GM12878 (cell line): Measurements from ENCODE around the gene CSMD2. TPM values are rescaled to one million over a fixed set of nuclear protein-coding genes. Genes with fewer than 3 reads are reported as not detected.

ENCODE experiments used
- ATAC-seq: fragments of 200-7000 bp; cut with Tn5 transposase; 3 replicates; pipeline ENCODE4 v1.9.1; 2020; ENCODE audit warnings: mild to moderate bottlenecking, moderate library complexity
- BruUV-seq: library from RNA; stranded (reverse); fragments of 400-500 nt; replicated peaks from 2 replicates; lab custom pipeline; 2021; lab: Mats Ljungman, UMichigan
- CTCF ChIA-PET: fragments of 300-600 bp; sonication (Branson Sonifier 250); formaldehyde crosslinking; extraction: SDS; loops from one replicate; lab custom pipeline; 2021; ENCODE audit warnings: inconsistent platforms; lab: Yijun Ruan, JAX
- POLR2A ChIA-PET: fragments of 350-600 bp; formaldehyde crosslinking; extraction: SDS; loops from one replicate; lab custom pipeline; 2021; ENCODE audit warnings: inconsistent platforms; lab: Charles Lee
- RAD21 ChIA-PET: fragments of 300-600 bp; sonication (Branson Sonifier 250); formaldehyde crosslinking; loops from one replicate; lab custom pipeline; 2023; ENCODE audit warnings: antibody characterized with exemption; ENCODE audit not compliant: unreplicated experiment; lab: Charles Lee
- SMC1A ChIA-PET: fragments of 300-600 bp; sonication (Branson Sonifier 250); formaldehyde crosslinking; loops from one replicate; lab custom pipeline; 2023; ENCODE audit not compliant: unreplicated experiment, uncharacterized antibody; lab: Charles Lee
- DNase-seq: peaks from one replicate; pipeline ENCODE4 v3.0.0-alpha.2; 2011; ENCODE audit warnings: low read depth, low spot score
- FAIRE-seq: peaks from 3 replicates; lab custom pipeline; 2011; peaks lifted over from hg19 to GRCh38; lab: Jason Lieb, UNC
- H2AFZ ChIP-seq: 2 replicates; pipeline ENCODE4 v1.6.0; 2011; ENCODE audit warnings: low read depth, low read length, control low read depth; ENCODE audit not compliant: control insufficient read depth
- H3K27ac ChIP-seq: 2 replicates; pipeline ENCODE4 v1.5.1; 2011; ENCODE audit warnings: control low read depth; ENCODE audit not compliant: control insufficient read depth, insufficient read depth
- H3K27me3 ChIP-seq, 2 experiments: replicated peaks in 1 of 2; 2 replicates each; pipeline versions ENCODE4 v1.6.0 to v1.6.1; 2011; ENCODE audit warnings: low read length in 1 of 2; ENCODE audit not compliant: control insufficient read depth in 2 of 2, insufficient read depth in 2 of 2
- H3K36me3 ChIP-seq, 2 experiments: 2 replicates each; pipeline ENCODE4 v1.5.1; 2011; ENCODE audit warnings: low read length in 1 of 2; ENCODE audit not compliant: control insufficient read depth in 2 of 2, insufficient read depth in 2 of 2
- H3K4me1 ChIP-seq: 2 replicates; pipeline ENCODE4 v1.6.1; 2011; ENCODE audit warnings: mild to moderate bottlenecking, low read length, moderate library complexity, mixed read lengths; ENCODE audit not compliant: control insufficient read depth, insufficient read depth
- H3K4me2 ChIP-seq: 2 replicates; pipeline ENCODE4 v1.6.0; 2011; ENCODE audit warnings: control low read depth; ENCODE audit not compliant: control insufficient read depth, insufficient read depth
- H3K4me3 ChIP-seq: fragments of 200-600 bp; sonication (generic); 2 replicates; pipeline ENCODE4 v1.5.1; 2016
- H3K79me2 ChIP-seq: 2 replicates; pipeline ENCODE4 v1.6.0; 2011; ENCODE audit warnings: low read length; ENCODE audit not compliant: control insufficient read depth, insufficient read depth
- H3K9ac ChIP-seq: 2 replicates; pipeline ENCODE4 v1.8.0; 2011; ENCODE audit warnings: low read length, control low read depth, mixed read lengths; ENCODE audit not compliant: control insufficient read depth, insufficient read depth
- H3K9me3 ChIP-seq: replicated peaks from 3 replicates; pipeline ENCODE4 v1.5.1; 2011; ENCODE audit warnings: mild to moderate bottlenecking, low read length; ENCODE audit not compliant: control insufficient read depth, insufficient read depth
- H4K20me1 ChIP-seq: 2 replicates; pipeline ENCODE4 v1.6.0; 2011; ENCODE audit not compliant: control insufficient read depth, insufficient read depth
- BMI1 ChIP-seq: fragments of 450-650 bp; IDR thresholded peaks from 2 replicates; pipeline ENCODE4 v1.6.1; 2016; ENCODE audit warnings: mild to moderate bottlenecking, moderate library complexity, borderline replicate concordance
- CEBPB ChIP-seq, 2 experiments: fragments of 150-350 bp in 1 of 2; IDR thresholded peaks; 2 replicates each; pipeline ENCODE4 v1.6.1; 2012 to 2014; ENCODE audit warnings: low read depth in 2 of 2, low read length in 2 of 2, borderline replicate concordance in 1 of 2, inconsistent platforms in 1 of 2
- CHD4 ChIP-seq: fragments of 200-600 bp; sonication (generic); IDR thresholded peaks from 2 replicates; pipeline ENCODE4 v1.6.1; 2016; ENCODE audit warnings: mild to moderate bottlenecking
- KLF5 ChIP-seq: fragments of 450-650 bp; IDR thresholded peaks from 2 replicates; pipeline ENCODE4 v1.6.1; 2014; ENCODE audit warnings: mild to moderate bottlenecking; ENCODE audit not compliant: partially characterized antibody
- MTA2 ChIP-seq: fragments of 450-650 bp; IDR thresholded peaks from 2 replicates; pipeline ENCODE4 v1.6.1; 2016; ENCODE audit warnings: low read depth, mild to moderate bottlenecking, moderate library complexity
- NFYA ChIP-seq: IDR thresholded peaks from 2 replicates; pipeline ENCODE4 v1.6.1; 2011; ENCODE audit warnings: low read depth, mild to moderate bottlenecking, low read length, improper control_type of control experiment, borderline replicate concordance
- NR2C1 ChIP-seq: fragments of 450-650 bp; IDR thresholded peaks from 2 replicates; pipeline ENCODE4 v1.6.1; 2017; ENCODE audit warnings: antibody characterized with exemption, mild to moderate bottlenecking, moderate library complexity
- SPI1 ChIP-seq: IDR thresholded peaks from 2 replicates; pipeline ENCODE4 v1.6.1; 2011; ENCODE audit warnings: low read depth, mild to moderate bottlenecking, low read length, moderate library complexity, borderline replicate concordance; ENCODE audit not compliant: insufficient read depth
- TARDBP ChIP-seq: IDR thresholded peaks from 2 replicates; pipeline ENCODE4 v1.6.1; 2016; ENCODE audit warnings: borderline replicate concordance
- ZBTB4 ChIP-seq: fragments of 450-650 bp; formaldehyde crosslinking; IDR thresholded peaks from 2 replicates; pipeline ENCODE4 v1.4.0; 2022; ENCODE audit warnings: mild to moderate bottlenecking, moderate library complexity
- WGBS: methylation state at CpG from one replicate; pipeline ENCODE4 v1.1.6; 2016; ENCODE audit warnings: low lambda C conversion rate; ENCODE audit not compliant: insufficient replicate concordance, insufficient coverage; ENCODE audit errors: missing lambda C conversion rate; 5-methylcytosine and 5-hydroxymethylcytosine counted together
- in situ Hi-C: fragments of 300-500 bp; cut with MboI; formaldehyde crosslinking; loops from 9 replicates; pipeline ENCODE4 v1.14.3; 2018; ENCODE audit warnings: mixed read lengths
- intact Hi-C: fragments of 100-400 bp; cut with micrococcal nuclease; formaldehyde crosslinking; loops from one replicate; pipeline ENCODE4 v1.14.2; 2022; ENCODE audit not compliant: unreplicated experiment
- polyA plus RNA-seq, 11 experiments: library from polyadenylated mRNA; depleted of rRNA in 4 of 11; unstranded in 6 of 11; stranded (reverse) in 5 of 11; fragments of >200 nt; fragmentation: Nextera tagmentation in 4 of 11; fragmentation: Illumina TruSeq in 1 of 11; extraction: Ambion mirVana in 4 of 11; extraction: Trizol in 1 of 11; gene quantifications; 1 replicate in 1 of 11; 2 replicates in 10 of 11; pipeline versions ENCODE4 v1.2.1 to v1.2.3, GENCODE V29; 2011 to 2016; ENCODE audit warnings: inconsistent platforms in 2 of 11, missing spikeins in 2 of 11, low read depth in 1 of 11
- total RNA-seq, 4 experiments: library from RNA; depleted of rRNA in 3 of 4; stranded (reverse); fragments of >200 nt in 3 of 4; fragmentation: Illumina TruSeq in 1 of 4; extraction: Trizol in 1 of 4; gene quantifications; 2 replicates each; pipeline versions ENCODE4 v1.2.1 to v1.2.3, GENCODE V29; 2013 to 2021
- TF ChIP-seq, protein P1 (sequence below): IDR thresholded peaks from 2 replicates; pipeline ENCODE4 v1.6.1; 2012; ENCODE audit warnings: mild to moderate bottlenecking, low read depth, low read length

Gene CSMD2
- total and polyA plus RNA-seq, 10 of the 15 experiments (the other 5 are each of a cell fraction or from before 2014, with no cell fraction given): under 0.01 TPM; not detected in 9

GRCh38 chr1:33723251-33723650 is 441.8 kb downstream of the CSMD2 start:
- no peak overlapping the region for H3K9ac ChIP-seq
- TF ChIP-seq BMI1 (no peak), TARDBP (no peak), SPI1 (no peak), MTA2 (no peak), NR2C1 (no peak), CEBPB (IDR thresholded peaks at IDR 0.05; ENCODE audit: borderline replicate concordance in 1 of 2, low read depth in 2 of 2, low read length in 2 of 2) (no peak), CHD4 (no peak)
- 4% methylated on average over 4 of the region's 4 CpGs for WGBS
- no peak overlapping the region for H3K4me3 ChIP-seq
- no peak overlapping the region for H3K27ac ChIP-seq
- SMC1A ChIA-PET: no interaction called here
- H3K9me3 ChIP-seq: no peaks in the 10 kb centered on the region
- in situ Hi-C loops (no loop called here), intact Hi-C loops (no loop called here)
- H3K79me2 ChIP-seq: no peaks in the 10 kb centered on the region
- H3K36me3 ChIP-seq: no peaks in the 10 kb centered on the region
- FAIRE-seq (no peak), ATAC-seq (no peak), DNase-seq (no peak)
- POLR2A ChIA-PET: no interaction called here
- RAD21 ChIA-PET: no interaction called here
- H3K4me2 ChIP-seq: no peak overlapping the region
- no TSS peak for BruUV-seq
- H4K20me1 ChIP-seq: no peaks in the 10 kb centered on the region
- no peak overlapping the region for H2AFZ ChIP-seq
- no peaks in the 10 kb centered on the region; a peak in 1 of 4 replicates for H3K27me3 ChIP-seq
- CTCF ChIA-PET: no interaction called here
- no peaks in the 10 kb centered on the region for H3K4me1 ChIP-seq

- no TSS peak for BruUV-seq
- H3K36me3 ChIP-seq: no peaks in the 10 kb centered on the region
- DNase-seq (no peak), FAIRE-seq (no peak), ATAC-seq (no peak)
- no peak overlapping the region for H3K9ac ChIP-seq
- no peak overlapping the region for H2AFZ ChIP-seq
- CTCF ChIA-PET: interaction anchor here (1.2 kb wide), 1 partner anchor 10 kb away, joined by 4 read pairs; no protein-coding TSS in a partner anchor
- WGBS: 0% methylated on average over 2 of the region's 2 CpGs
- no peaks in the 10 kb centered on the region for H3K79me2 ChIP-seq
- peaks cover 0 to under 1% of the 10 kb centered on the region in 2 experiments; a peak in 1 of 4 replicates for H3K27me3 ChIP-seq
- SMC1A ChIA-PET: no interaction called here
- no peaks in the 10 kb centered on the region for H3K4me1 ChIP-seq
- no peaks in the 10 kb centered on the region for H4K20me1 ChIP-seq
- no peak overlapping the region for H3K4me2 ChIP-seq
- no peaks in the 10 kb centered on the region for H3K9me3 ChIP-seq
- no peak overlapping the region for H3K4me3 ChIP-seq
- intact Hi-C loops (no loop called here), in situ Hi-C loops (no loop called here)
- H3K27ac ChIP-seq: no peak overlapping the region
- POLR2A ChIA-PET: no interaction called here
- RAD21 ChIA-PET: no interaction called here
- TF ChIP-seq NFYA (no peak), ZBTB4 (no peak), KLF5 (no peak)
- TF ChIP-seq, protein P1, sequence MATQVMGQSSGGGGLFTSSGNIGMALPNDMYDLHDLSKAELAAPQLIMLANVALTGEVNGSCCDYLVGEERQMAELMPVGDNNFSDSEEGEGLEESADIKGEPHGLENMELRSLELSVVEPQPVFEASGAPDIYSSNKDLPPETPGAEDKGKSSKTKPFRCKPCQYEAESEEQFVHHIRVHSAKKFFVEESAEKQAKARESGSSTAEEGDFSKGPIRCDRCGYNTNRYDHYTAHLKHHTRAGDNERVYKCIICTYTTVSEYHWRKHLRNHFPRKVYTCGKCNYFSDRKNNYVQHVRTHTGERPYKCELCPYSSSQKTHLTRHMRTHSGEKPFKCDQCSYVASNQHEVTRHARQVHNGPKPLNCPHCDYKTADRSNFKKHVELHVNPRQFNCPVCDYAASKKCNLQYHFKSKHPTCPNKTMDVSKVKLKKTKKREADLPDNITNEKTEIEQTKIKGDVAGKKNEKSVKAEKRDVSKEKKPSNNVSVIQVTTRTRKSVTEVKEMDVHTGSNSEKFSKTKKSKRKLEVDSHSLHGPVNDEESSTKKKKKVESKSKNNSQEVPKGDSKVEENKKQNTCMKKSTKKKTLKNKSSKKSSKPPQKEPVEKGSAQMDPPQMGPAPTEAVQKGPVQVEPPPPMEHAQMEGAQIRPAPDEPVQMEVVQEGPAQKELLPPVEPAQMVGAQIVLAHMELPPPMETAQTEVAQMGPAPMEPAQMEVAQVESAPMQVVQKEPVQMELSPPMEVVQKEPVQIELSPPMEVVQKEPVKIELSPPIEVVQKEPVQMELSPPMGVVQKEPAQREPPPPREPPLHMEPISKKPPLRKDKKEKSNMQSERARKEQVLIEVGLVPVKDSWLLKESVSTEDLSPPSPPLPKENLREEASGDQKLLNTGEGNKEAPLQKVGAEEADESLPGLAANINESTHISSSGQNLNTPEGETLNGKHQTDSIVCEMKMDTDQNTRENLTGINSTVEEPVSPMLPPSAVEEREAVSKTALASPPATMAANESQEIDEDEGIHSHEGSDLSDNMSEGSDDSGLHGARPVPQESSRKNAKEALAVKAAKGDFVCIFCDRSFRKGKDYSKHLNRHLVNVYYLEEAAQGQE: no peak
Measured at GRCh38 chr1:33721301-33721815, 443.7 kb downstream of the CSMD2 start.
